SK-N-SH (cell line): ENCODE results near the gene MAP3K7CL. TPM values are rescaled to one million over a fixed set of nuclear protein-coding genes. Genes with fewer than 3 reads are reported as not detected.

Experiments
- CHD2 ChIP-seq: fragments of 150-350 bp; IDR thresholded peaks from 2 replicates; pipeline ENCODE4 v1.6.1; 2018; ENCODE audit warnings: low read length; ENCODE audit not compliant: partially characterized antibody
- CTCF ChIP-seq: fragments of 200-600 bp; sonication (generic); IDR thresholded peaks from 2 replicates; pipeline ENCODE4 v1.6.1; 2017; ENCODE audit warnings: antibody characterized with exemption, mild to moderate bottlenecking, moderate library complexity
- EZH2phosphoT487 ChIP-seq: fragments of 200-600 bp; sonication (generic); IDR thresholded peaks from 2 replicates; pipeline ENCODE4 v1.6.1; 2017; ENCODE audit warnings: low read depth, mixed run types, mild to moderate bottlenecking, antibody characterized with exemption, moderate library complexity, borderline replicate concordance
- FOSL2 ChIP-seq: IDR thresholded peaks from 2 replicates; pipeline ENCODE4 v1.4.0; 2012; ENCODE audit warnings: low read depth, mild to moderate bottlenecking, moderate library complexity, borderline replicate concordance
- GABPA ChIP-seq: IDR thresholded peaks from 2 replicates; pipeline ENCODE4 v1.4.0; 2012; ENCODE audit warnings: low read depth, mild to moderate bottlenecking
- GATA2 ChIP-seq: sonication (generic); formaldehyde crosslinking; IDR thresholded peaks from 2 replicates; pipeline ENCODE4 v1.5.0; 2020; ENCODE audit warnings: mild to moderate bottlenecking, missing genetic modification reagents
- IRF3 ChIP-seq: fragments of 150-350 bp; IDR thresholded peaks from 2 replicates; pipeline ENCODE4 v1.6.1; 2016; ENCODE audit warnings: mild to moderate bottlenecking, low read depth, low read length
- MAX ChIP-seq: IDR thresholded peaks from 2 replicates; pipeline ENCODE4 v1.4.0; 2012; ENCODE audit warnings: low read depth
- MEF2A ChIP-seq: IDR thresholded peaks from 2 replicates; pipeline ENCODE4 v1.4.0; 2012; ENCODE audit warnings: low read depth, borderline replicate concordance
- MXI1 ChIP-seq: IDR thresholded peaks from 2 replicates; pipeline ENCODE4 v1.6.1; 2012; ENCODE audit warnings: mild to moderate bottlenecking, low read depth, low read length, improper control_type of control experiment
- NFIC ChIP-seq: IDR thresholded peaks from 2 replicates; pipeline ENCODE4 v1.4.0; 2012; ENCODE audit warnings: borderline replicate concordance
- NRF1 ChIP-seq: IDR thresholded peaks from 2 replicates; pipeline ENCODE4 v1.6.1; 2012; ENCODE audit warnings: low read depth, mild to moderate bottlenecking, low read length
- PBX3 ChIP-seq: IDR thresholded peaks from 2 replicates; pipeline ENCODE4; 2012
- RAD21 ChIP-seq: IDR thresholded peaks from 2 replicates; pipeline ENCODE4 v1.6.1; 2012; ENCODE audit warnings: mild to moderate bottlenecking, low read length
- RCOR1 ChIP-seq: fragments of 150-350 bp; IDR thresholded peaks from 2 replicates; pipeline ENCODE4 v1.6.1; 2017; ENCODE audit warnings: antibody characterized with exemption, low read length
- RFX5 ChIP-seq: IDR thresholded peaks from 2 replicates; pipeline ENCODE4 v1.6.1; 2012; ENCODE audit warnings: mild to moderate bottlenecking, improper control_type of control experiment, low read length
- RXRA ChIP-seq: IDR thresholded peaks from 2 replicates; pipeline ENCODE4 v1.4.0; 2012; ENCODE audit warnings: low read depth, mild to moderate bottlenecking, borderline replicate concordance
- SMC3 ChIP-seq: IDR thresholded peaks from 2 replicates; pipeline ENCODE4 v1.6.1; 2012; ENCODE audit warnings: low read depth, low read length, improper control_type of control experiment
- TAF1 ChIP-seq: IDR thresholded peaks from 2 replicates; pipeline ENCODE4 v1.6.1; 2012; ENCODE audit warnings: low read depth, mild to moderate bottlenecking, low read length, moderate library complexity, borderline replicate concordance
- USF2 ChIP-seq: fragments of 150-350 bp; IDR thresholded peaks from 2 replicates; pipeline ENCODE4 v1.6.1; 2017; ENCODE audit warnings: antibody characterized with exemption, low read length, low read depth, borderline replicate concordance
- ZBTB33 ChIP-seq: IDR thresholded peaks from 2 replicates; pipeline ENCODE4 v1.4.0; 2012; ENCODE audit warnings: low read depth, borderline replicate concordance
- polyA plus RNA-seq, 3 experiments: library from polyadenylated mRNA; depleted of rRNA; stranded (reverse); fragments of >200 nt; gene quantifications; 2 replicates each; pipeline ENCODE4 v1.2.3, GENCODE V29; 2012

MAP3K7CL gene
- polyA plus RNA-seq, 1 of the 3 experiments (the other 2 are of a cell fraction) = 2.3 TPM

- TF ChIP-seq GATA2 (CRISPR knock-in tag) (no peak), SMC3 (no peak), FOSL2 (peak; percentile 96), CTCF (peak; percentile 75), USF2 (no peak), RFX5 (no peak), IRF3 (no peak), GABPA (no peak), RXRA (peak; percentile 74; the same call in 1 of the 2 replicates), RAD21 (no peak), RCOR1 (no peak), MEF2A (peak; percentile 33; the same call in 1 of the 2 replicates), MXI1 (no peak), CHD2 (no peak), PBX3 (peak; percentile 62), TAF1 (peak; percentile 45; the same call in 1 of the 2 replicates), NFIC (peak; percentile 52; the same call in 1 of the 2 replicates), ZBTB33 (no peak), EZH2phosphoT487 (no peak), NRF1 (no peak), MAX (peak; percentile 78)
- TF ChIP-seq, all 33 proteins: peak for 17
Observed at GRCh38 chr21:29195981-29196669, 65.7 kb downstream of the MAP3K7CL start (continued).
